ENCODE measurements around the gene NOTCH2. TPM values are rescaled to one million over a fixed set of nuclear protein-coding genes. Genes with fewer than 3 reads are reported as not detected.

NOTCH2 gene
- total RNA-seq, 3 donors from 2014 or later (not counting 1 experiment from before 2014, with no cell fraction given), result 74.7 to 136 (median 97.4) TPM

DNA sequence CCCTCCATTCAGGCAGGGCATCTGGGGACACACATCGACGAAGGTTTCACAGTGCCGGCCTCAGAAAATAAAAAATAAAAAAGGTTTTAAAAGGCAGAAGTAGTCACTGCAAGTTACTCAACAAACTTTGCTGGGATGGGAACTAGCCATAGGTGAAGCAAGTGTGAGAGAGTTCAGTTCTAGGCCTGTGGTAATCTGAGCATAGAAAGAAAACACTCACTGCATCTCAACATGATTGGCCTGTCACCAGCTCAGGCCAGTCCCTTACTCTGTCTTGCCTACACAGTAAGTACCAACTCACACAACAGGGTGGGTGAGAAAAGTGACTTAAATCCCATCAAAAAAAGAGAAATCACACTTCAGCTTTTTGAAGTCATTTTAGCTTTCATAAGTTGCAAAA, 142.9 kb downstream of the NOTCH2 start:
- no peak overlapping the region for H3K27ac Mint-ChIP-seq
- H3K9me3 Mint-ChIP-seq, result no peaks in the 10 kb centered on the region
- WGBS (ENCODE audit: insufficient coverage), result 95% methylated on average over 3 of the region's 3 CpGs
- no peak overlapping the region for H3K4me3 ChIP-seq (ENCODE audit: low read length)
- no peaks in the 10 kb centered on the region for H3K4me1 Mint-ChIP-seq
- peaks cover 80% of the 10 kb centered on the region for H3K36me3 ChIP-seq (ENCODE audit: control insufficient read depth, insufficient read depth, low read length)
- no peak for TF ChIP-seq CTCF (IDR thresholded peaks at IDR 0.05)
- peaks cover 32% of the 10 kb centered on the region for H3K36me3 Mint-ChIP-seq
- H3K9me3 ChIP-seq (ENCODE audit: control insufficient read depth, insufficient read depth, low read length), result no peaks in the 10 kb centered on the region
- no peaks in the 10 kb centered on the region for H3K4me1 ChIP-seq (ENCODE audit: control insufficient read depth, insufficient read depth, low read length)
- no peak overlapping the region for H3K4me3 Mint-ChIP-seq
- intact Hi-C loops (cut with micrococcal nuclease), result no loop called here
- DNase-seq, result no peak
- ATAC-seq, result no peak
- H3K27me3 Mint-ChIP-seq (ENCODE audit: low read depth in 2 of 2), result no peaks in the 10 kb centered on the region
- no peak overlapping the region for H3K27ac ChIP-seq (ENCODE audit: low read length)
- no peaks in the 10 kb centered on the region for H3K27me3 ChIP-seq (ENCODE audit: control insufficient read depth, insufficient read depth, low read length)

DNA sequence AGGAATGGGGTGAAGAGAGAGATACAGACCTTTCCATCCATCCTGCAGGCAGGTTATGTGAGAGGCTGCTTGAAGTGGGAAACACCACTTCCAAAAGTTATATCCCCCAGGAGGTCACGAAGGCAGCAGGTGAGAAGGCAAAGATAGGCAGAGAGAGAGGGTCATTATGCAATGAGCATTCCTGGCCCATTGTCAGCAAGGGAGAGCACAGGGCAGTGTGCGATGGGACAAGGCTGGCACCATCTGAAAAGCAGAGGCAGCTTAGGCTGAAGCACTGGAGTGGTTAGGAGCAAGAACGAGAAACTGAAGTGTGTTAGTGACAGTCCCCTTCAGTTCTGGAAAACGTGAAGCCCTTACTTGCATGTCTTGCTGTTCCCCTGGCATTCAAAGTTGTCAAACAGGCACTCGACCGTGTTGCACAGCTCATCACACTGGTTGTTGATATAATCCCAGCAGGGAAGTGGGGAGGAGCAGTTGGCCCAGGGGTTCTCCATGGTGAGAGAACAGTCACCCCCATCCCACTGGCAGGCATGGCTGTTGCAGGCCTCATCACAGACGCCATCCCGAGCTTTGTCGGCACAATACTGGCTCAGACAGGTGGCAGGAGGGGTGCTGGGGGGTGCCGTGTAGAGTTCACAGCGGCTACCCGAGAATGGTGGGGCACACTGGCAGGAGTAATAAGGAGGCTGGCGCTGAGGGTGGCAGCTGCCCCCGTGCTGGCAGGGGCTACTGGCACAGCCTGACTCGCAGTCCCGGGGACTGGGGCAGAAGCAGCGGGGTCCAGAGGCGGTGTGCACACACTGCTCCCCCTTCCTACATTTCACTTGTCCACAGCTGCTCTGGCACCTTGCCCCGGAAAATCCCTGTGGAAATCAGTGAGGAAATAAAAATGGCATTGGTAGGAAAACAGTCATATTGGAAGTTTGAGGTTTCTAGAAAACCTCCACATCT, 144.2 kb downstream of the NOTCH2 start:
- Histone ChIP-seq H3K36me3 (ENCODE audit: control insufficient read depth, insufficient read depth, low read length) (peaks cover 93% of the 10 kb centered on the region), H3K27me3 (ENCODE audit: control insufficient read depth, insufficient read depth, low read length) (no peaks in the 10 kb centered on the region), H3K4me3 (ENCODE audit: low read length) (no peak overlapping the region), H3K4me1 (ENCODE audit: control insufficient read depth, insufficient read depth, low read length) (no peaks in the 10 kb centered on the region), H3K27ac (ENCODE audit: low read length) (no peak overlapping the region), H3K9me3 (ENCODE audit: control insufficient read depth, insufficient read depth, low read length) (no peaks in the 10 kb centered on the region)
- H3K27ac Mint-ChIP-seq, result no peak overlapping the region
- DNase-seq, result no peak
- no peaks in the 10 kb centered on the region for H3K9me3 Mint-ChIP-seq
- no peaks in the 10 kb centered on the region for H3K4me1 Mint-ChIP-seq
- WGBS (ENCODE audit: insufficient coverage), result 98% methylated on average over 17 of the region's 19 CpGs
- no peaks in the 10 kb centered on the region for H3K27me3 Mint-ChIP-seq (ENCODE audit: low read depth in 2 of 2)
- intact Hi-C loops (cut with micrococcal nuclease), result no loop called here
- peaks cover 37% of the 10 kb centered on the region for H3K36me3 Mint-ChIP-seq
- no peak for TF ChIP-seq CTCF (IDR thresholded peaks at IDR 0.05)
- no peak for ATAC-seq
- no peak overlapping the region for H3K4me3 Mint-ChIP-seq

DNA sequence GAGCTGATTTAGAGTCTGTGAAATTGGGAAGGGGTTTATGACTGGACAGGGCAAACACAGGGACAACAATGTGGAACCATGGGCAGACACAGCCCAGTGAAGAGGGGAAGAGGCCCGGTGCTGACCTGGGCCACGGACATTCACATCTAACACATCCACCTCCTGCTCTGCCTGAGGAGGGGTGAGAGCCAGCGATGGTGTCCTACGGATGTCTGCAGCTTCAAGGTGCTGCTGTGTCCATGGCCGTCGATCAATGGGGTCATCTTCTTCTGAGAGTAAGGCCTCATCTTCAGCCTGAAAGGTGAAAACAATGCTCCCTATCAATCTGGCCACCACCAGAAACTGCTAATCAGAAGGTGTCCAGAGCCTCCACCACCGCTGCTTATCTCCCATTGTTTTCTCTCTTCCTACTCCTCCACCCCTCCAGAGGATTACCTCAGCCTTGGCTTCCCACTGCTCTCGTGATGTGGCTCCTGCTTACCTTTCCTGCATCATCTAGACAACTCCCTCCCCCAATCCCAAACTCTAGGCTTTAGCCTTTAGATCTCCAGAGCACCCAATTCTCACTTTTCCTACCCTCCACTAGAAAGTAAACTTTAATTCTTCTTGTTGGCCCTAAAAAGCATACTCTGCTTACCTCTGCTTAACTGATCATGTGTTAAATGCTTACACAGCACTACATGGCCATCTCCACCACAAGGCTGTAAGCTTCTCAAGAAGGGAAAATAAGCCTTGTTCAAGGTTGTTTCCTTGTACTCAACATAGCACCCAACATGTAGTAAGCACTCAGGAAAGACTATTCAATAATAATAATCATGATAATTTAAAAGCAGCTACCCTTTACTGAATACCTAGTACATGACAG, 149.1 kb downstream of the NOTCH2 start:
- no peak overlapping the region for H3K27ac Mint-ChIP-seq
- H3K36me3 Mint-ChIP-seq, result peaks cover 38% of the 10 kb centered on the region
- Histone ChIP-seq H3K9me3 (ENCODE audit: control insufficient read depth, insufficient read depth, low read length) (no peaks in the 10 kb centered on the region), H3K4me1 (ENCODE audit: control insufficient read depth, insufficient read depth, low read length) (no peaks in the 10 kb centered on the region), H3K36me3 (ENCODE audit: control insufficient read depth, insufficient read depth, low read length) (peaks cover 96% of the 10 kb centered on the region), H3K27ac (ENCODE audit: low read length) (no peak overlapping the region), H3K4me3 (ENCODE audit: low read length) (no peak overlapping the region), H3K27me3 (ENCODE audit: control insufficient read depth, insufficient read depth, low read length) (no peaks in the 10 kb centered on the region)
- 96% methylated on average over 8 of the region's 8 CpGs for WGBS (ENCODE audit: insufficient coverage)
- ATAC-seq (no peak), DNase-seq (no peak)
- intact Hi-C loops (cut with micrococcal nuclease), result no loop called here
- H3K4me3 Mint-ChIP-seq, result no peak overlapping the region
- no peaks in the 10 kb centered on the region for H3K9me3 Mint-ChIP-seq
- no peaks in the 10 kb centered on the region for H3K27me3 Mint-ChIP-seq (ENCODE audit: low read depth in 2 of 2)
- no peak for TF ChIP-seq CTCF (IDR thresholded peaks at IDR 0.05)
- H3K4me1 Mint-ChIP-seq, result no peaks in the 10 kb centered on the region
